Activated CD4-positive, alpha-beta T cell treated with anti-CD3 and anti-CD28 coated beads for 48 hours (primary cell): Measurements from ENCODE around the gene SLC25A2.
"Not testable (repeated sequence)": the region's sequence is repeated elsewhere in the genome, so short reads cannot be mapped to it uniquely, and the experiment has no call there.

Experiments used
- DNase-seq: peaks from one replicate; pipeline ENCODE4 v3.0.0-alpha.2; 2020

Gene SLC25A2

GRCh38 chr5:141303756-141304155 is at the start of gene SLC25A2:
SLC25A2 (minus strand) TSS chr5:141304049; CDS start chr5:141303865, 184 bp downstream.
- no peak for DNase-seq

GRCh38 chr5:141351591-141351990 is 47.7 kb upstream of the SLC25A2 start:
- no peak for DNase-seq

GRCh38 chr5:141349917-141350619 is 46.2 kb upstream of the SLC25A2 start, which contains the start of gene PCDHGB1:
PCDHGB1 (plus strand) TSS chr5:141350099; CDS start chr5:141350261, 162 bp downstream.
- DNase-seq = peak; percentile 57

- not testable (repeated sequence) for DNase-seq
Measured at GRCh38 chr5:141346017-141346416, 42.2 kb upstream of the SLC25A2 start.

GRCh38 chr5:141345327-141345726 is 41.5 kb upstream of the SLC25A2 start:
- no peak for DNase-seq

- no peak for DNase-seq
Measured at GRCh38 chr5:141343953-141344463, 40.2 kb upstream of the SLC25A2 start.

GRCh38 chr5:141343242-141343952 is 39.5 kb upstream of the SLC25A2 start, which contains the start of gene PCDHGA3:
PCDHGA3 (plus strand) TSS chr5:141343829; CDS start chr5:141344034, 205 bp downstream.
- peak; percentile 37 for DNase-seq

- DNase-seq = no peak
Measured at GRCh38 chr5:141342773-141343172, 38.9 kb upstream of the SLC25A2 start.

GRCh38 chr5:141340781-141341354 is 37.0 kb upstream of the SLC25A2 start:
- not testable (repeated sequence) for DNase-seq

GRCh38 chr5:141338538-141339306 is 34.9 kb upstream of the SLC25A2 start, which contains the start of gene PCDHGA2:
PCDHGA2 (plus strand) TSS chr5:141338760.
- DNase-seq = no peak

GRCh38 chr5:141332571-141332970 is 28.7 kb upstream of the SLC25A2 start:
- not testable (repeated sequence) for DNase-seq

GRCh38 chr5:141330299-141331080 is 26.6 kb upstream of the SLC25A2 start, which contains the start of gene PCDHGA1:
PCDHGA1 (plus strand) TSS chr5:141330514.
- DNase-seq = peak; percentile 38

GRCh38 chr5:141328231-141328630 is 24.4 kb upstream of the SLC25A2 start:
- no peak for DNase-seq

GRCh38 chr5:141326088-141326854 is 22.4 kb upstream of the SLC25A2 start:
- peak; percentile 77 for DNase-seq

GRCh38 chr5:141322261-141322660 is 18.4 kb upstream of the SLC25A2 start:
- no peak for DNase-seq

- peak; percentile 94 for DNase-seq
Measured at GRCh38 chr5:141320225-141321169, 16.6 kb upstream of the SLC25A2 start, which contains the start of gene TAF7. TAF7 (minus strand) TSS chr5:141320784; CDS start chr5:141320044, 740 bp downstream.

GRCh38 chr5:141319699-141320098 is 15.8 kb upstream of the SLC25A2 start:
- no peak for DNase-seq

- DNase-seq = no peak
Measured at GRCh38 chr5:141319202-141319601, 15.4 kb upstream of the SLC25A2 start.

- DNase-seq = not testable (repeated sequence)
Measured at GRCh38 chr5:141316963-141317362, 13.1 kb upstream of the SLC25A2 start.
